Coronary artery (tissue), 2 donors: ENCODE measurements around the gene UNC13C.

ENCODE experiments used
- DNase-seq: peaks from one replicate; pipeline ENCODE4 v3.0.0-alpha.2; 2017; ENCODE audit warnings: low spot score
- H3K27ac ChIP-seq, 2 donors: fragments of 200-600 bp; sonication (generic); one replicate each; pipeline ENCODE4 v1.5.1; 2016 to 2019
- H3K4me3 ChIP-seq: fragments of 200-600 bp; sonication (generic); 2 replicates; pipeline ENCODE4 v1.5.1; 2016; ENCODE audit warnings: mild to moderate bottlenecking, moderate library complexity
- CTCF ChIP-seq: fragments of 200-600 bp; sonication (generic); IDR thresholded peaks from one replicate; pipeline ENCODE4 v1.5.1; 2019; ENCODE audit warnings: antibody characterized with exemption

Gene UNC13C

GRCh38 chr15:54636147-54636546 is 657.9 kb downstream of the UNC13C start:
- no peak for DNase-seq
- no peak overlapping the region for H3K27ac ChIP-seq
- no peak overlapping the region for H3K4me3 ChIP-seq
- TF ChIP-seq CTCF: no peak

- no peak overlapping the region for H3K4me3 ChIP-seq
- TF ChIP-seq CTCF: no peak
Measured at GRCh38 chr15:54638666-54639065, 660.4 kb downstream of the UNC13C start.

GRCh38 chr15:54640873-54641272 is 662.6 kb downstream of the UNC13C start:
- Histone ChIP-seq H3K27ac (no peak overlapping the region), H3K4me3 (no peak overlapping the region)
- TF ChIP-seq CTCF: no peak
- no peak for DNase-seq

More at GRCh38 chr15:54638666-54639065, 660.4 kb downstream of the UNC13C start:
- no peak overlapping the region for H3K27ac ChIP-seq
- no peak for DNase-seq

- Histone ChIP-seq H3K4me3 (no peak overlapping the region), H3K27ac (no peak overlapping the region)
- no peak for TF ChIP-seq CTCF
- no peak for DNase-seq
Measured at GRCh38 chr15:54644796-54645195, 666.6 kb downstream of the UNC13C start.

GRCh38 chr15:54659646-54660045 is 681.4 kb downstream of the UNC13C start:
- Histone ChIP-seq H3K4me3 (no peak overlapping the region), H3K27ac (no peak overlapping the region)
- TF ChIP-seq CTCF: no peak
- no peak for DNase-seq

GRCh38 chr15:54660356-54660755 is 682.1 kb downstream of the UNC13C start:
- no peak for TF ChIP-seq CTCF
- Histone ChIP-seq H3K4me3 (no peak overlapping the region), H3K27ac (no peak overlapping the region)
- DNase-seq: no peak

GRCh38 chr15:54675241-54675640 is 697.0 kb downstream of the UNC13C start:
- Histone ChIP-seq H3K27ac (no peak overlapping the region), H3K4me3 (no peak overlapping the region)
- TF ChIP-seq CTCF: no peak
- DNase-seq: no peak
